ENCODE data around the gene STK32B.

GRCh38 chr4:5019274-5019673, 32.0 kb upstream of the STK32B start, which contains the start of gene CYTL1:
- no peak for TF ChIP-seq CTCF (IDR thresholded peaks at IDR 0.05; ENCODE audit: low read depth, low read length, missing input control)
- TF ChIP-seq YY1 (IDR thresholded peaks at IDR 0.05): no peak

Measured in liver (tissue), 2 donors.